IMR-90 (cell line): Measurements from ENCODE around the gene MUSTN1. TPM values are rescaled to one million over a fixed set of nuclear protein-coding genes. Genes with fewer than 3 reads are reported as not detected.

Experiments used
- ATAC-seq: fragments of 200-7000 bp; cut with Tn5 transposase; 2 replicates; pipeline ENCODE4 v1.9.1; 2020; ENCODE audit warnings: low read depth, mild to moderate bottlenecking, moderate library complexity
- BruUV-seq: library from RNA; stranded (reverse); fragments of 400-500 nt; replicated peaks from 2 replicates; lab custom pipeline; 2021; lab: Mats Ljungman, UMichigan
- CTCF ChIA-PET: fragments of 300-600 bp; formaldehyde crosslinking; extraction: SDS; loops from one replicate; lab custom pipeline; 2021; ENCODE audit warnings: antibody characterized with exemption; lab: Yijun Ruan, JAX
- POLR2A ChIA-PET: fragments of 300-600 bp; sonication (Branson Sonifier 250); formaldehyde crosslinking; loops from one replicate; lab custom pipeline; 2022; ENCODE audit warnings: antibody characterized with exemption; ENCODE audit not compliant: unreplicated experiment; lab: Charles Lee
- DNase-seq: peaks from one replicate; pipeline ENCODE4 v3.0.0; 2013
- H2AFZ ChIP-seq: replicated peaks from 2 replicates; pipeline ENCODE3; 2013; ENCODE audit warnings: low read length, mild to moderate bottlenecking; ENCODE audit not compliant: poor library complexity
- H2AK5ac ChIP-seq: 2 replicates; pipeline ENCODE4 v1.6.1; 2013; ENCODE audit warnings: low read depth, low read length, inconsistent platforms
- H2AK9ac ChIP-seq: replicated peaks from 2 replicates; pipeline ENCODE3; 2013; ENCODE audit warnings: mild to moderate bottlenecking, low read depth, low read length, moderate library complexity; ENCODE audit not compliant: poor library complexity
- H2BK120ac ChIP-seq: 2 replicates; pipeline ENCODE4 v1.6.1; 2013; ENCODE audit warnings: low read depth, low read length, inconsistent platforms
- H2BK15ac ChIP-seq: 3 replicates; pipeline ENCODE4 v1.6.1; 2013; ENCODE audit warnings: low read depth, low read length, inconsistent platforms
- H2BK20ac ChIP-seq: 2 replicates; pipeline ENCODE4 v1.6.1; 2013; ENCODE audit warnings: low read depth, mild to moderate bottlenecking, inconsistent platforms, low read length, moderate library complexity
- H2BK5ac ChIP-seq: 2 replicates; pipeline ENCODE4 v1.6.1; 2013; ENCODE audit warnings: mild to moderate bottlenecking, low read depth, low read length, inconsistent platforms; ENCODE audit not compliant: poor library complexity, severe bottlenecking
- H3K14ac ChIP-seq: replicated peaks from 2 replicates; pipeline ENCODE4 v1.6.1; 2013; ENCODE audit warnings: low read depth, low read length, inconsistent platforms
- H3K18ac ChIP-seq: 2 replicates; pipeline ENCODE4 v1.6.1; 2013; ENCODE audit warnings: low read depth, low read length, control low read depth
- H3K23ac ChIP-seq: 2 replicates; pipeline ENCODE4 v1.6.1; 2013; ENCODE audit warnings: low read depth, low read length, inconsistent platforms
- H3K27ac ChIP-seq: 2 replicates; pipeline ENCODE4 v1.5.1; 2013; ENCODE audit warnings: mild to moderate bottlenecking, control low read depth, low read length; ENCODE audit not compliant: insufficient read depth
- H3K27me3 ChIP-seq: 2 replicates; pipeline ENCODE4 v1.6.1; 2013; ENCODE audit warnings: low read length; ENCODE audit not compliant: control insufficient read depth, insufficient read depth
- H3K36me3 ChIP-seq: 2 replicates; pipeline ENCODE4 v1.6.1; 2013; ENCODE audit warnings: low read length, mixed read lengths; ENCODE audit not compliant: control insufficient read depth, insufficient read depth
- H3K4ac ChIP-seq: 2 replicates; pipeline ENCODE4 v1.6.1; 2013; ENCODE audit warnings: low read depth, low read length, inconsistent platforms
- H3K4me1 ChIP-seq: 2 replicates; pipeline ENCODE4 v1.6.1; 2013; ENCODE audit warnings: low read length, mixed read lengths; ENCODE audit not compliant: control insufficient read depth, insufficient read depth
- H3K4me2 ChIP-seq: 2 replicates; pipeline ENCODE4 v1.6.1; 2013; ENCODE audit warnings: low read depth, mild to moderate bottlenecking, control low read depth, low read length, moderate library complexity
- H3K4me3 ChIP-seq: 2 replicates; pipeline ENCODE4 v1.5.1; 2013; ENCODE audit warnings: low read depth, mild to moderate bottlenecking, control low read depth, low read length, moderate library complexity; ENCODE audit not compliant: insufficient read depth
- H3K56ac ChIP-seq: 2 replicates; pipeline ENCODE4 v1.6.1; 2013; ENCODE audit warnings: low read length, inconsistent platforms; ENCODE audit not compliant: insufficient read depth; ENCODE audit errors: extremely low read depth
- H3K79me1 ChIP-seq, 2 experiments: 2 replicates each; pipeline ENCODE4 v1.6.1; 2013; ENCODE audit warnings: low read length in 2 of 2, inconsistent platforms in 1 of 2, low read depth in 1 of 2
- H3K9ac ChIP-seq: 2 replicates; pipeline ENCODE4 v1.6.1; 2013; ENCODE audit warnings: low read depth, low read length, control low read depth
- H3K9me1 ChIP-seq: 2 replicates; pipeline ENCODE4 v1.6.1; 2013; ENCODE audit warnings: low read length, inconsistent platforms; ENCODE audit not compliant: insufficient read depth
- H3K9me3 ChIP-seq: 2 replicates; pipeline ENCODE4 v1.6.1; 2013; ENCODE audit warnings: low read length; ENCODE audit not compliant: control insufficient read depth, insufficient read depth
- H4K20me1 ChIP-seq: 2 replicates; pipeline ENCODE4 v1.6.1; 2013; ENCODE audit warnings: low read length, inconsistent platforms; ENCODE audit not compliant: insufficient read depth
- H4K5ac ChIP-seq: 2 replicates; pipeline ENCODE4 v1.6.1; 2013; ENCODE audit warnings: mild to moderate bottlenecking, low read depth, low read length, control low read depth
- H4K8ac ChIP-seq, 2 experiments: 2 replicates each; pipeline ENCODE4 v1.6.1; 2013; ENCODE audit warnings: low read depth in 2 of 2, low read length in 2 of 2, control low read depth in 1 of 2, inconsistent platforms in 1 of 2
- H4K91ac ChIP-seq: 2 replicates; pipeline ENCODE4 v1.6.1; 2013; ENCODE audit warnings: low read depth, low read length, inconsistent platforms; ENCODE audit not compliant: insufficient read depth
- BHLHE40 ChIP-seq: fragments of 150-350 bp; IDR thresholded peaks from 2 replicates; pipeline ENCODE4 v1.6.1; 2016; ENCODE audit warnings: mild to moderate bottlenecking, low read depth, low read length
- CEBPB ChIP-seq: IDR thresholded peaks from 2 replicates; pipeline ENCODE4 v1.6.1; 2012; ENCODE audit warnings: low read depth, low read length, improper control_type of control experiment
- CHD1 ChIP-seq: IDR thresholded peaks from 2 replicates; pipeline ENCODE4 v1.6.1; 2012; ENCODE audit warnings: low read depth, low read length, improper control_type of control experiment
- CTCF ChIP-seq: conservative IDR thresholded peaks from 2 replicates; pipeline ENCODE4 v1.5.1; 2012; ENCODE audit warnings: mild to moderate bottlenecking, low read depth, low read length, improper control_type of control experiment
- FOS ChIP-seq: fragments of 150-350 bp; IDR thresholded peaks from 2 replicates; pipeline ENCODE4 v1.6.1; 2016; ENCODE audit warnings: low read depth, low read length
- MAFK ChIP-seq: IDR thresholded peaks from 2 replicates; pipeline ENCODE4 v1.6.1; 2012; ENCODE audit warnings: low read depth, low read length, improper control_type of control experiment
- MAZ ChIP-seq: IDR thresholded peaks from 2 replicates; pipeline ENCODE4 v1.6.1; 2012; ENCODE audit warnings: low read depth, mild to moderate bottlenecking, low read length, improper control_type of control experiment, moderate library complexity, borderline replicate concordance
- MXI1 ChIP-seq: IDR thresholded peaks from 2 replicates; pipeline ENCODE4 v1.6.1; 2012; ENCODE audit warnings: low read depth, mild to moderate bottlenecking, low read length, moderate library complexity, borderline replicate concordance
- NFE2L2 ChIP-seq: fragments of 150-350 bp; IDR thresholded peaks from 2 replicates; pipeline ENCODE4 v1.6.1; 2016; ENCODE audit warnings: low read depth, mild to moderate bottlenecking, low read length
- POLR2A ChIP-seq: IDR thresholded peaks from 2 replicates; pipeline ENCODE4 v1.6.1; 2012; ENCODE audit warnings: mild to moderate bottlenecking, low read depth, low read length
- RAD21 ChIP-seq: IDR thresholded peaks from 2 replicates; pipeline ENCODE4 v1.6.1; 2012; ENCODE audit warnings: low read length, improper control_type of control experiment
- RCOR1 ChIP-seq: IDR thresholded peaks from 2 replicates; pipeline ENCODE4 v1.6.1; 2012; ENCODE audit warnings: mild to moderate bottlenecking, low read length, improper control_type of control experiment; ENCODE audit not compliant: insufficient replicate concordance
- RFX5 ChIP-seq: IDR thresholded peaks from 2 replicates; pipeline ENCODE4 v1.8.0; 2012; ENCODE audit warnings: low read depth, mild to moderate bottlenecking, low read length, moderate library complexity
- SMC3 ChIP-seq: fragments of 150-350 bp; IDR thresholded peaks from 2 replicates; pipeline ENCODE4 v1.6.1; 2016; ENCODE audit warnings: low read depth, mild to moderate bottlenecking, antibody characterized with exemption, low read length, moderate library complexity
- WGBS, 2 experiments: methylation state at CpG; one replicate each; pipeline versions ENCODE4 v1.1.5 to v1.1.7; 2013; ENCODE audit warnings: missing lambda C conversion rate in 2 of 2; ENCODE audit not compliant: insufficient read length in 1 of 2; ENCODE audit errors: extremely low coverage in 2 of 2; 5-methylcytosine and 5-hydroxymethylcytosine counted together
- dilution Hi-C: fragments of 300-500 bp; cut with HindIII; formaldehyde crosslinking; loops from one replicate; pipeline ENCODE4 v1.14.3; 2018; ENCODE audit warnings: low sequenced_read_pairs; ENCODE audit not compliant: unreplicated experiment
- in situ Hi-C: fragments of 300-500 bp; cut with MboI; formaldehyde crosslinking; loops from 3 replicates; pipeline ENCODE4 v1.14.3; 2019; ENCODE audit warnings: low sequenced_read_pairs, inconsistent platforms, mixed read lengths
- intact Hi-C: fragments of 100-400 bp; cut with micrococcal nuclease; formaldehyde crosslinking; loops from 2 replicates; pipeline ENCODE4 v1.10.0; 2022
- polyA plus RNA-seq, 3 experiments: library from polyadenylated mRNA; depleted of rRNA; stranded (reverse); fragments of >200 nt; gene quantifications; 2 replicates each; pipeline ENCODE4 v1.2.3, GENCODE V29; 2012; ENCODE audit warnings: low replicate concordance in 1 of 3
- total RNA-seq: library from RNA; depleted of rRNA; stranded (reverse); fragments of >200 nt; gene quantifications from 2 replicates; pipeline ENCODE4 v1.2.3, GENCODE V29; 2012
- TF ChIP-seq, protein P1 (sequence below): fragments of 150-350 bp; IDR thresholded peaks from 2 replicates; pipeline ENCODE4 v1.6.1; 2017; ENCODE audit warnings: mild to moderate bottlenecking, antibody characterized with exemption, low read length, low read depth
- TF ChIP-seq, protein P2 (sequence below): fragments of 150-350 bp; IDR thresholded peaks from 2 replicates; pipeline ENCODE4 v1.6.1; 2016; ENCODE audit warnings: low read depth, mild to moderate bottlenecking, low read length, moderate library complexity, borderline replicate concordance

MUSTN1 gene
- total and polyA plus RNA-seq, 2 of the 4 experiments (the other 2 are of a cell fraction) = not detected

DNA sequence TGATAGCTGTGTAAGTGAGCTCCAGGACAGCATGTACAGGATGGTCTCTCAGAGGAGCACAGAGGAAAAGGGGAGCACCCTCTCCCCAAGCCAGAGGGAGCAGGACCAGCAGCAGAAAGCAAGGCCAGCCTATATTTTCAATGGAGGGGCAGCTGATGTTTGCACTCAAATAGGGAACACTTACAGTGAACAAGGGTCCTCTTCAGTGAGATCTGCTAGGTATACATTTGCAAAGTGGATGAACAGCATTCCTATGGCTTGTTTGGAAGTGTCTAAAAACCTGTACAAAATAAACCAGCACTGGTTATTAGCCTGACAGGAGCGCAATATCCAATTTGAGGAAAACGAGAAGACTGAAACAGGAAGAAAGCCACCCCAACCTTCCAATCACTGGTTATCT is 17.6 kb upstream of the MUSTN1 start:
- no peak for TF ChIP-seq RAD21
- no peak for TF ChIP-seq FOS
- no peak for TF ChIP-seq RCOR1
- TF ChIP-seq MAFK = no peak
- TF ChIP-seq SMC3 = no peak
- TF ChIP-seq RFX5 = no peak
- TF ChIP-seq MXI1 = no peak
- TF ChIP-seq CEBPB = no peak
- no peak for TF ChIP-seq CHD1
- no peak for TF ChIP-seq CTCF
- TF ChIP-seq, protein P1, sequence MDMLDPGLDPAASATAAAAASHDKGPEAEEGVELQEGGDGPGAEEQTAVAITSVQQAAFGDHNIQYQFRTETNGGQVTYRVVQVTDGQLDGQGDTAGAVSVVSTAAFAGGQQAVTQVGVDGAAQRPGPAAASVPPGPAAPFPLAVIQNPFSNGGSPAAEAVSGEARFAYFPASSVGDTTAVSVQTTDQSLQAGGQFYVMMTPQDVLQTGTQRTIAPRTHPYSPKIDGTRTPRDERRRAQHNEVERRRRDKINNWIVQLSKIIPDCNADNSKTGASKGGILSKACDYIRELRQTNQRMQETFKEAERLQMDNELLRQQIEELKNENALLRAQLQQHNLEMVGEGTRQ = no peak
- TF ChIP-seq MAZ = no peak
- no peak for TF ChIP-seq POLR2A
- TF ChIP-seq NFE2L2 = no peak
- no peak for TF ChIP-seq BHLHE40
- TF ChIP-seq, protein P2, sequence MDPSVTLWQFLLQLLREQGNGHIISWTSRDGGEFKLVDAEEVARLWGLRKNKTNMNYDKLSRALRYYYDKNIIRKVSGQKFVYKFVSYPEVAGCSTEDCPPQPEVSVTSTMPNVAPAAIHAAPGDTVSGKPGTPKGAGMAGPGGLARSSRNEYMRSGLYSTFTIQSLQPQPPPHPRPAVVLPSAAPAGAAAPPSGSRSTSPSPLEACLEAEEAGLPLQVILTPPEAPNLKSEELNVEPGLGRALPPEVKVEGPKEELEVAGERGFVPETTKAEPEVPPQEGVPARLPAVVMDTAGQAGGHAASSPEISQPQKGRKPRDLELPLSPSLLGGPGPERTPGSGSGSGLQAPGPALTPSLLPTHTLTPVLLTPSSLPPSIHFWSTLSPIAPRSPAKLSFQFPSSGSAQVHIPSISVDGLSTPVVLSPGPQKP = no peak
- Histone ChIP-seq H3K9me1 (peaks cover 8% of the 10 kb centered on the region; the same call in 1 of the 2 replicates), H3K14ac (no peak overlapping the region), H3K27me3 (no peaks in the 10 kb centered on the region), H2BK5ac (no peak overlapping the region), H3K9me3 (no peaks in the 10 kb centered on the region), H3K27ac (no peak overlapping the region), H4K20me1 (peaks cover 7% of the 10 kb centered on the region; the same call in 1 of the 2 replicates), H3K4me3 (no peak overlapping the region), H4K91ac (no peak overlapping the region), H3K18ac (no peak overlapping the region), H3K79me1 (peaks cover 0 to 3% of the 10 kb centered on the region in 2 experiments; a peak in 1 of 4 replicates), H2AK9ac (no peak overlapping the region), H3K4me2 (no peak overlapping the region), H2AFZ (no peak overlapping the region), H3K56ac (no peak overlapping the region), H4K8ac (no peak overlapping the region), H2BK15ac (no peak overlapping the region), H2BK120ac (no peak overlapping the region), H4K5ac (no peak overlapping the region), H3K4me1 (peaks cover 7% of the 10 kb centered on the region; the same call in 1 of the 2 replicates), H3K9ac (no peak overlapping the region), H3K23ac (no peak overlapping the region), H2BK20ac (no peak overlapping the region), H2AK5ac (no peak overlapping the region), H3K36me3 (peaks cover 17% of the 10 kb centered on the region), H3K4ac (no peak overlapping the region)
- in situ Hi-C loops (loop anchor here (5.0 kb wide), 1 partner anchor 210 kb away; no protein-coding TSS in a partner anchor), intact Hi-C loops (no loop called here), dilution Hi-C loops (no loop called here)
- ChIA-PET CTCF (interaction anchor here (0.6 kb wide), 1 partner anchor 134 kb away, joined by 3 read pairs; no protein-coding TSS in a partner anchor), POLR2A (no interaction called here)
- DNase-seq (no peak), ATAC-seq (no peak)
- WGBS, 2 experiments = no CpG with 5 or more reads among the region's 2 CpGs
- no TSS peak for BruUV-seq
